ENCODE measurements around the gene OBP2A. TPM values are rescaled to one million over a fixed set of nuclear protein-coding genes. Genes with fewer than 3 reads are reported as not detected.

The OBP2A gene
- total RNA-seq, 1 experiment from 2014 or later = not detected

GRCh38 chr9:135582966-135583687 is 37.2 kb downstream of the OBP2A start:
- Histone ChIP-seq H3K4ac (ENCODE audit: low read depth, low read length) (no peak overlapping the region), H3T11ph (ENCODE audit: low read length) (no peak overlapping the region), H2AFZ (ENCODE audit: low read length) (no peak overlapping the region), H3K79me2 (ENCODE audit: insufficient read depth, low read length) (no peaks in the 10 kb centered on the region), H3K27ac (ENCODE audit: insufficient read length, low read depth, low read length) (no peak overlapping the region), H3K9ac (ENCODE audit: extremely low read depth, insufficient read length, low read length) (no peak overlapping the region), H4K20me1 (ENCODE audit: control insufficient read depth, insufficient read depth, insufficient read length) (no peaks in the 10 kb centered on the region), H3K23me2 (ENCODE audit: insufficient read length, low read depth, low read length, poor library complexity, severe bottlenecking) (no peaks in the 10 kb centered on the region), H4K91ac (ENCODE audit: insufficient read length, low read depth, low read length) (no peak overlapping the region), H3K4me2 (ENCODE audit: insufficient read depth, insufficient read length, low read length) (no peak overlapping the region), H4K8ac (replicated peaks; ENCODE audit: insufficient read length, low read depth, low read length) (no peak overlapping the region), H3K56ac (ENCODE audit: insufficient read length, low read depth, low read length) (no peak overlapping the region), H3K79me1 (ENCODE audit: insufficient read depth, low read depth, low read length, poor library complexity, severe bottlenecking) (no peaks in the 10 kb centered on the region), H2BK15ac (ENCODE audit: low read depth, low read length) (no peak overlapping the region), H2BK20ac (ENCODE audit: low read depth, low read length, poor library complexity, severe bottlenecking) (no peak overlapping the region), H3K23ac (ENCODE audit: insufficient read length, low read depth, low read length) (no peak overlapping the region), H3K4me1 (ENCODE audit: insufficient read depth, low read length) (no peaks in the 10 kb centered on the region), H2BK120ac (ENCODE audit: low read depth, low read length, poor library complexity, severe bottlenecking) (no peak overlapping the region), H3K14ac (ENCODE audit: insufficient read depth, low read length) (no peak overlapping the region; the same call in 1 of the 2 replicates), H3K27me3 (ENCODE audit: insufficient read depth, low read length) (no peaks in the 10 kb centered on the region), H2BK12ac (ENCODE audit: insufficient read length, low read depth, low read length) (no peak overlapping the region), H4K5ac (ENCODE audit: insufficient read length, low read depth, low read length) (no peak overlapping the region), H3K18ac (ENCODE audit: insufficient read length, low read depth, low read length) (no peak overlapping the region), H2BK5ac (ENCODE audit: insufficient read length, low read length) (no peak overlapping the region), H2AK5ac (ENCODE audit: insufficient read length, low read length) (no peak overlapping the region), H3K9me3 (ENCODE audit: control insufficient read depth, low read depth, low read length) (no peaks in the 10 kb centered on the region)
- DNase-seq = no peak
- TF ChIP-seq CTCF (conservative IDR thresholded peaks at IDR 0.05) = no peak
- Mint-ChIP-seq H3K27ac (peak overlapping the region in 2 of 3 experiments; percentile 44 to 57; a peak in 1 of 7 replicates), H3K27me3 (ENCODE audit: low read depth) (peaks cover 15% of the 10 kb centered on the region), H3K9me3 (peaks cover 6 to 9% of the 10 kb centered on the region in 2 experiments), H3K4me1 (peaks cover 0 to 2% of the 10 kb centered on the region in 2 experiments; a peak in 2 of 4 replicates), H3K36me3 (ENCODE audit: insufficient read depth in 1 of 3, low read depth in 3 of 3) (peaks cover 0 to 3% (median 0%) of the 10 kb centered on the region in 3 experiments; a peak in 1 of 7 replicates), H3K4me3 (no peak overlapping the region)
- WGBS (ENCODE audit: extremely low coverage, insufficient read length, low lambda C conversion rate) = no CpG with 5 or more reads among the region's 19 CpGs
